GM21717 (cell line): Measurements from ENCODE around the gene ITGA5.

Experiments
- ATAC-seq: cut with Tn5 transposase; IDR thresholded peaks from one replicate; pipeline ENCODE4 v1.9.1; 2021; ENCODE audit warnings: mild to moderate bottlenecking, moderate library complexity; ENCODE audit not compliant: unreplicated experiment

ITGA5 gene

GRCh38 chr12:54412786-54413185 is 6.3 kb downstream of the ITGA5 start:
- no peak for ATAC-seq

DNA sequence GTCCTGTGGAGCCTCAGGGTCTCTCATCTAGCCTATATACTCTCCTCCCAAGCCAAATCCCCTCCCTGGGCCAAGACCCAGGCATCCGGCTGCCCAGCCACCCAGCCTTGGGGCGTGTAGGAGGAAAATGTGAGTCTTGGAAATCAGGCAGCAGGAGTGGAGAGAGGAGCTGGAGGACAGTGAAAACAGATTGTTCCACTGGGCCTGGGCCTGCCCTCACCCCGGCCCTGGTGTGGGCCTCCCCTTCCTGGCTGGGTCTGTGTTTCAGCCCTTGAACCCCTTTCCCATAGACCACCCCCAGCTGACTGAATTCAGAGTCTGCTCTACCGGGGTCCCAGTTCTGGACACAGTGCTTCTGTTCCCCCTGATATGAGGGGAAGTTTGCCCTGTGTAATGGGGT is 6.7 kb downstream of the ITGA5 start:
- no peak for ATAC-seq

DNA sequence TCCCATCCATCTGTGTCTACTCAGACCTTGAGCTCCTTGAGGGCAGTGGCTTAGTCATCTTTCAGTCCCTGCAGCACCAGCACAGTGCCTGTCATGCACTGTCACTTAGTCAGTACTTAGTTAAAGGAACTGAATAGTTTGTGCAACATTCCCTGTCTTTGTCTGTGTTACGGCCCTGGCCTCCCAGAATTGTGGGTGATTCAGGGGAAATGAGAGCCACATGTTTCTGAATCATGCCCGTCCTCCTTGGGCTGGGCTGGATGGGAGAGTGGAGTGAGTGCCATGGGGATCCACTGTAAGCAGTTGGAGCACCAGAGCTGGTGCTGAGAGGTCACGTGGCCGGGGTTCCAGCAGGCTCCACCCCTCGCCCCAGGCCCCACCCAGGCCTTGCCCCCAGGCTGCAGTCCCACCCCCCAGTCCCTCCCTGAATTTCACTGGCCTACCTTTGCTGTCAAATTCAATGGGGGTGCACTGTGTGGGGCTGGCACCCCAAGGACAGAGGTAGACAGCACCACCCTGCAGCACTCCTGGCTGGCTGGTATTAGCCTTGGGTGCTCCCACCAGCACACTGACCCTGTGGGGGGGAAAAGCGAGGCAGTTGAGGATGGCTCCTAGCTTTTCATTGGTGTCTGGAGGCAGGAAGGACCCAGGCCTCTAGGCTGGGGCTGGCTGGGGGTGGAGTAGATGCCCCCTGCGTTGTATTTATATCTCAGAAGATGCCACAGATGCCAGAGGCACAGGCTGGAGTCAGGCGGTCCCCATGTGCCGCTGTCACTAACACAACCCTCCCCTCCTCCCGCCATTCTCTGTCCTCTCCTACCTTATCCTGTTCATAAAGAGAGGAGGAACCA is 7.5 kb downstream of the ITGA5 start:
- no peak for ATAC-seq

- no peak for ATAC-seq
Observed at GRCh38 chr12:54409267-54409666, 9.8 kb downstream of the ITGA5 start.

DNA sequence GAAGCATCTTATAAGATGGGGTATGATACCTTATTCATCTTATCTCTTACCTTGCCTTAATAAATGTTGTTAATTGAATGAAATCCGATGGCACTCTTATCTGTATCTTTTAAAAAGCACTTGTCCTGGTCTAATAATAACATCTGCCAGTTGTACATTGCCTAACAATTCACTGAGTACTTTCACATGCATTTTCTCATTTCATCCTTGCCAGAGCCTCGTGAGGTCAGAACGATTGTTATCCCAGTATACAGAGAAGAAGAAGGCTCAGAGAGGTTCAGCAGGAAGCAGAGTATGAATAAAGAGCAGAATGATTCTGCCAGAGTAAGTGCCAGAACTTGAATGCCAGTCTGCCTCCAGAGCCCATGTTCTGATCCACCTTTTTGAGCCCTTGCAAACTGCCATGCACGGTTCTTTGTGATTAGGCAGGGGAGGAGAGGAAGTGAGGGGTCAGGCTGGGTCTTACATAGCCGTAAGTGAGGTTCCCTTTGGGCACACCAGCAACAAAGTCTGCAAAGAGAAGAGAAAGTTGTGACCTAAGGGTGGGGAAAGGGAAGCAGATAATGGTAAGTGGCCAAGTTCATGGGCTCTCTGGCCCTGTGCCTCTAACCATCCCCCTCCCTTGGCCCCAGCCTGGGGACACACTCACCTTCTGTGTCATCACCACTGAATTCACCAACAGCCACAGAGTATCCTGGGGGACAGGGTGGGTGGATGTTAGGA is 11.7 kb downstream of the ITGA5 start:
- ATAC-seq, result no peak

DNA sequence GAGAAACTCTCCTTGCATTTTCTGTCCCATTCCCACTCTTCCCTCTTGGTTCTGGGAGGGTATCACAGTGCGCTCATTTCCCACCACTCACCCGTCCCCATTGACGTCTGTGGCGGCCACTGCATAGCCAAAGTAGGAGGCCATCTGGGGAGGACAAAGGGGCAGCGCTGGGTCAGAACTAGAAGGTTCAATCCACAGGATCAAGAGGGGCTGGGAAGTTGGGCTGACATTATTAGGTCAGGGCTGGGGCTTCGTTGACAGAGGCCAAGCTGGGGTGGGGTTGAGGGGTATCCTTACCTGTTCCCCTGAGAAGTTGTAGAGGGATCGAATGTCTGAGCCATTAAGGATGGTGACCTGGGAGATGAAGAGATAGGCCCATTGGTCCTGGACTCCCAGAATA is 13.5 kb downstream of the ITGA5 start:
- ATAC-seq, result no peak

DNA sequence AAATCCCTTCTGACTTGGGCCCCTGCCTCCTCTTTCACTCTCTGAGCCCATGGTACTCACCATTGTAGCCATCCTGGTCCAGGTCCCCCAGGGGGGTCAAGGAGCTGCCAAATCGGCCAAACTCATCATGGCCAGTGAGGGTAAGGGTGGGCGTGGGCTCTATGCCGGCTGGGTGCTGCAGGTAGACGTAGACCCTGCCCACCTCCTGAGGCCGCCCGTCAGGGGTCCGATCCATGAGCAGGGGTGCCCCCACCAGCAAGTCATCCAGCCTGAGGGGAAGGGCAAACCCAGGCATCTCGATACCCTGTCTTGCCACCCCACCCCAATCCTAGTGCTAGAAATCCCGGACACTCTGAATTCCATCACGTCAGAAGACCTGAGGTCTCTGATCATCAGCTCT is 14.0 kb downstream of the ITGA5 start:
- ATAC-seq, result no peak

DNA sequence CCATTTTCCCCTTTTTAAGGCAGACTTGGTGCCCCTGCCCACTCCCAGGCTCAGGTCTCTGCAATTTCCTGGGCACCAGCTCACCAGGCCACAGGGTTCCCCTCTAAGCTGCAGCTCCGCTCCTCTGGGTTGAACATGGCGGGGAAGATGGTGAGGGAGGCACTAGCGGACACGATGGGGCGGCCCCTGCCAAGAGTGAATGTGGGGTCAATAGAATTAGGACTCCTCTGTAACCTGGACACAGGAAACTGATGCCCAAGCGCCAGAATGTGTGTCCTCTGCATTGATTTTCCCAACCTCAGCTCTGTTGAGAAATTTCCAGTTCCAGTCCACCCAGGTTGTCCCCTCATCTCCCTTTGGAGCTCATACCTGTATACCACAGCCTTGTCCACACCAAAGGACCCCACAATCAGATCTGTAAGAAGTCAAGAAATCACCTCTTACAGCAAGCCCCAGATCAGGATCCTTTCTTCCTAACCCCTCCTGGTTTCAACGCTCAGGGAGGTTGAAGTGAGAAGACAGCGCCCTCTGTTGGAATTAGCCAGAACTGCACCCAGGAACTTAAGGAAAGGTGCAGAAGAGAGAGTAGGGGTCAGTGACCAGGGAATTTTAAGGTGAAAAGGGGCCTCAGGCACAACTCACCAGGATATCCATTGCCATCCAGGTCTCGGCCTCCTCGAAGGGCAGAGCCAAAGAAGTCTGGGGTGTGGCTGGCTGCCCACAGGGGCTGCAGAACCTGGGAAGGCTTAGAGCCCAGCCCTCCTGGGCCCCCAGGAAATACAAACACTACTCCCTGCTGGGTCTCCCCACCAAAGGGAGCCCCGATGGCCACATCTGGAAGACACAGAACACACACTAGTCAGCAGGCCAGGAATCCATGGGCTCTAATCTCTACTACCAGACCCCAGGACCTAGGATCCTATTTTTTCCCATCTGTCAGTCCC is 14.7 kb downstream of the ITGA5 start:
- no peak for ATAC-seq

DNA sequence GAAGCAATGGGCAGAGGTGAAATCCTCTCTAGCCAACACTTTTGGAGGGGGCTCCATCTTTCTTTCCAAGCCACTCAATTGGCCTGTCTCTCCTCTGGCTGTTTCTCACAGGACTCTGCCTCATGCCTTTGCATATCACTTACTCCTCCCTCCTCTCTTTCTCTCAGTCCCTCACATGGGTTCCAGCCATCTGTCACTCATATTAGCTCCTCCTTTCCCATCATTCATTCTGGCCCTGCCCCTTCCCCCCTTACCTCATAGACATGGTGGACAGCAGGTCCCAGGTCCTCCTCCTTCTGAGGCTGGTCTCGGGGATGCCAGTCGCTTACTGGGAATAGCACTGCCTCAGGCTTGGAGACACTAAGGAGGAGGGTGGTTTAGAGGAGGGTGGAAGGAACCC is 17.9 kb downstream of the ITGA5 start:
- ATAC-seq, result no peak

GRCh38 chr12:54398995-54399793 is 19.9 kb downstream of the ITGA5 start:
- ATAC-seq, result peak; percentile 76

- no peak for ATAC-seq
Observed at GRCh38 chr12:54398218-54398617, 20.8 kb downstream of the ITGA5 start.

GRCh38 chr12:54397157-54397556 is 21.9 kb downstream of the ITGA5 start:
- no peak for ATAC-seq

GRCh38 chr12:54395545-54395944 is 23.5 kb downstream of the ITGA5 start:
- no peak for ATAC-seq

DNA sequence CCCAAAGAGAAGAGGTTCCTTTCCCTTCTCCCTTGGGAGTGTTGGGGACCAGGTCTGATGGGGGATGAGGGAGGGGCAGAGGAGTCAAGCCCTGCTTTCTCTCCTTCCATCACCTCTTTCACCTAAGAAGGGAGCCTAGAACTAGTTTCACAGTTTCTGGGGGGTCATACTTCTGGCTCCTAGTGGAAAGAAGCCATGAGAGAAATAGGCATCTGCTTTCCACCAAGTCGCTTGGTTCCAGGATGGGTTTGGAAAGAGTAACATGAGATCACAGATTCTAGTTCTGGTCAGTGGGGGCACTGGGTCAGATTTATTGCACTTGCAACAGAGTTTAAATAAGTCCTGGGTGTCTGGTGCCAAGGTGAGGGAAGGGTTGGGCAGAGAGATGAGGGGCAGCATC is 24.1 kb downstream of the ITGA5 start:
- no peak for ATAC-seq

- ATAC-seq, result no peak
Observed at GRCh38 chr12:54394281-54394719, 24.8 kb downstream of the ITGA5 start.

DNA sequence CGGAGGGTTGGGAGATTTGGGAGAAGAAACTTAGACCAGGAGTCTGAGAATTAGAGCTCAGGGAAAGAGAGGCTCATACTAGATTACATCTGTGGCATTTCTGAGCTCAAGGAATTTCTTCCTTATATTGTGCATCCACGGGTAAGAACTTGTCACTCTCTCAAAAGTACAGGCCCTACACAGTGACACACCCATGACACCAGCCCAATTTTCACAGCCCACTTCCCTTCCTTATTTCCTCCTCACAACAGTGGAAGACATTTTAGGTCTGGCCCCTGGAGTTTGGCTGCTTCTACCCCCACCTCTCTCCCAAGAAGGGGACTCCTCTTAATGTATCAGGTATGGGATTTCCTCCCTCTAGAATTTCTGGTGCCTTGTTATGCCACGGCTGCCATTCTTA is 25.3 kb downstream of the ITGA5 start:
- ATAC-seq, result no peak

GRCh38 chr12:54393207-54393609 is 25.9 kb downstream of the ITGA5 start:
- ATAC-seq, result no peak

GRCh38 chr12:54392485-54393206 is 26.4 kb downstream of the ITGA5 start:
- no peak for ATAC-seq

DNA sequence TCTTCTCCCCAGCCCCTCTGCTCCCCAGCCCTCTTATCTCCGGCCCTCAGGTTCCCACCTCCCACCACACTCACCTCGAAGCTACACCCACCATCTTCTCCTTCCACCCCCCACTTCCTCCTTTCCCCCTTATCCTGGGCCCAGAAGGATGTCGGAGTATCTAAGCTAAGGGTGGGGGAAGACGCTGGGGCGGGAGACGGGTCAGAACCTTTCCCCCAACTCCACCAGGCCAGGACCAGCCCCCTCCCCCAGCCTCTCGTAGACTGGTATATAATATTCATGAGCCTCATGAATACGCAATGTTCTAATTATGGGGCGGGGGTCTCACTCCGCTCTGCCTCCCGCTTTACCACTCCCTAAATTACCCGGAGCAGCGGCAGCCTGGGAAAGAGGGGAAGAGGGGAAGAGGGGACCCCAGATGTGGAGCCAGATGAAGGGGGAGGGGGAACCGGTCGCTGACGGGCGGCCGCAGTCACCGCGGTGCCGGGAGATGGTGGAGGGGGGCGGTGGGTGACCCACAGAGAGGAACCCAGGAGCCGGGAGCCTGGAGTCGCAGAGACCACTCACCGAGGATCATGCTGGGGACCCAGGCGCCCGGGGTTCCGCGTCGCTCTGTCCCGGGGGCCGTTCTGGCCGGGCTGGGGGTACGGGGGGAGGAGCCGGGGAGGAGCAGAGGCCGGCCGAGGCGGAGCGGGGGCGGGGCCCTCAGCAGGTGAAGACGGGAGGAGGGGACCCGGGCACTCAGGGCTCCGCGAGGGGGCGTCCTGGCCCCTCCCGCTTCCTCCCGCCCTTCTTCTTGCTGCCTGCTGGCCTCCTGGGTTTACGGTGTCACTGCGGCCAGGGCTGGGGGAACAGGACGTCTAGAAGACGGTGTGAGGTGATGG is 28.2 kb downstream of the ITGA5 start:
- ATAC-seq, result peak; percentile 56
